Psoas muscle (tissue), 8 donors: ENCODE measurements around the gene TES. TPM values are rescaled to one million over a fixed set of nuclear protein-coding genes. Genes with fewer than 3 reads are reported as not detected.

Experiments used
- ATAC-seq, 4 donors: fragments of 200-7000 bp; cut with Tn5 transposase; one replicate each; pipeline ENCODE4 v1.9.1; 2020; ENCODE audit warnings: moderate library complexity in 3 of 4, mild to moderate bottlenecking in 2 of 4
- DNase-seq, 2 donors: peaks; one replicate each; pipeline ENCODE4 v3.0.0-alpha.2; 2020
- H3K27ac ChIP-seq: fragments of 200-600 bp; one replicate; pipeline ENCODE4 v1.8.0; 2022
- H3K27me3 ChIP-seq, 3 donors: fragments of 200-600 bp in 1 of 3; one replicate each; pipeline versions ENCODE4 v1.6.1 to v1.8.0; 2013 to 2022; ENCODE audit warnings: low read length in 2 of 3, mild to moderate bottlenecking in 2 of 3, moderate library complexity in 1 of 3; ENCODE audit not compliant: insufficient read depth in 3 of 3
- H3K36me3 ChIP-seq, 2 donors: fragments of 200-600 bp in 1 of 2; one replicate each; pipeline versions ENCODE4 v1.6.1 to v1.8.0; 2013 to 2022; ENCODE audit warnings: low read depth in 1 of 2, mild to moderate bottlenecking in 1 of 2, moderate library complexity in 1 of 2; ENCODE audit not compliant: insufficient read depth in 1 of 2
- H3K4me1 ChIP-seq: fragments of 200-600 bp; one replicate; pipeline ENCODE4 v1.8.0; 2022
- H3K4me3 ChIP-seq: fragments of 200-600 bp; one replicate; pipeline ENCODE4 v1.8.0; 2022; ENCODE audit warnings: mild to moderate bottlenecking
- H3K9me3 ChIP-seq: fragments of 200-600 bp; one replicate; pipeline ENCODE4 v1.8.0; 2022
- CTCF ChIP-seq: fragments of 200-600 bp; IDR thresholded peaks from one replicate; pipeline ENCODE4 v1.8.0; 2022; ENCODE audit warnings: antibody characterized with exemption
- WGBS, 3 donors: extraction: QIAGEN DNeasy Blood & Tissue Kit; methylation state at CpG; one replicate each; pipeline versions ENCODE4 v1.1.6 to v1.1.7; 2013; 5-methylcytosine and 5-hydroxymethylcytosine counted together
- intact Hi-C, 2 donors: fragments of 100-400 bp; cut with DNase I; formaldehyde crosslinking; loops; one replicate each; pipeline versions ENCODE4 v1.11.0 to v1.14.2; 2022
- polyA plus RNA-seq, 3 donors: library from polyadenylated mRNA; stranded (reverse); fragments of 200-250 nt; gene quantifications; one replicate each; pipeline ENCODE4 v1.2.3, GENCODE V29; 2013
- total RNA-seq, 4 donors: library from RNA; stranded (reverse); fragmentation: NEBNext Ultra II Directional in 2 of 4; extraction: Animal tissue kit (Norgen Biotek cat#: 25700) in 2 of 4; gene quantifications; one replicate each; pipeline versions ENCODE4 v1.2.1 to v1.2.4, GENCODE V29; 2021 to 2023
- donor health status: healthy with polysubstance abuse.
- donor health status: DM: no; HTN: no; CAD: no; lungs with moderate emphysema.
- donor health status: Bipolar disorder and iron deficiency.
- donor health status: healthy.
- donor health status: DM: yes; HTN: yes; CAD: no.
- donor health status: DM: no; HTN: no; CAD: no.
- donor health status: DM: no; HTN: no; CAD: no.
- donor health status: DM: yes; HTN: yes; CAD: no.

The TES gene
- total and polyA plus RNA-seq, 7 donors, result 2.9 to 8.1 (median 5.8) TPM

- intact Hi-C loops, result no loop called here
- H3K4me1 ChIP-seq, result peaks cover 18% of the 10 kb centered on the region
- H3K27ac ChIP-seq, result no peak overlapping the region
- no peaks in the 10 kb centered on the region for H3K27me3 ChIP-seq
- ATAC-seq (no peak), DNase-seq (no peak)
- no peak for TF ChIP-seq CTCF
- no peaks in the 10 kb centered on the region for H3K9me3 ChIP-seq
- H3K4me3 ChIP-seq, result no peak overlapping the region
- WGBS, 3 donors, result 93 to 100% (median 98%) methylated on average over 2 of the region's 2 CpGs
- H3K36me3 ChIP-seq, result no peaks in the 10 kb centered on the region
These were observed 21.2 kb downstream of the TES start for GRCh38 chr7:116231543-116231942.

GRCh38 chr7:116231949-116232348 is 21.6 kb downstream of the TES start:
- WGBS, 3 donors, result 31 to 48% (median 46%) methylated on average over 1 of the region's 1 CpG
- no peak for TF ChIP-seq CTCF
- DNase-seq (no peak), ATAC-seq (no peak)
- H3K27ac ChIP-seq, result no peak overlapping the region
- no peaks in the 10 kb centered on the region for H3K9me3 ChIP-seq
- H3K27me3 ChIP-seq, result no peaks in the 10 kb centered on the region
- H3K36me3 ChIP-seq, result no peaks in the 10 kb centered on the region
- no peak overlapping the region for H3K4me3 ChIP-seq
- H3K4me1 ChIP-seq, result peaks cover 18% of the 10 kb centered on the region
- intact Hi-C loops, result no loop called here

- Histone ChIP-seq H3K4me1 (peaks cover 18% of the 10 kb centered on the region), H3K27ac (no peak overlapping the region), H3K4me3 (no peak overlapping the region)
These were observed 22.0 kb downstream of the TES start for GRCh38 chr7:116232350-116232749.

GRCh38 chr7:116232920-116233319 is 22.6 kb downstream of the TES start:
- Histone ChIP-seq H3K4me3 (no peak overlapping the region), H3K36me3 (no peaks in the 10 kb centered on the region), H3K27ac (no peak overlapping the region), H3K4me1 (peaks cover 18% of the 10 kb centered on the region), H3K27me3 (no peaks in the 10 kb centered on the region), H3K9me3 (no peaks in the 10 kb centered on the region)
- 56 to 91% (median 75%) methylated on average over 1 of the region's 1 CpG for WGBS, 3 donors
- intact Hi-C loops, result no loop called here
- no peak for TF ChIP-seq CTCF
- ATAC-seq (no peak), DNase-seq (no peak)

More at GRCh38 chr7:116232350-116232749, 22.0 kb downstream of the TES start:
- ATAC-seq (no peak), DNase-seq (no peak)
- Histone ChIP-seq H3K36me3 (no peaks in the 10 kb centered on the region), H3K27me3 (no peaks in the 10 kb centered on the region), H3K9me3 (no peaks in the 10 kb centered on the region)
- no peak for TF ChIP-seq CTCF
- intact Hi-C loops, result no loop called here

- WGBS, 3 donors, result 91 to 94% (median 93%) methylated on average over 9 of the region's 9 CpGs
- Histone ChIP-seq H3K27ac (no peak overlapping the region), H3K4me1 (peaks cover 12% of the 10 kb centered on the region)
These were observed 24.3 kb downstream of the TES start for GRCh38 chr7:116234517-116235200.

More at GRCh38 chr7:116234517-116235200, 24.3 kb downstream of the TES start:
- H3K27me3 ChIP-seq, result no peaks in the 10 kb centered on the region
- H3K36me3 ChIP-seq, result no peaks in the 10 kb centered on the region
- DNase-seq (no peak), ATAC-seq (no peak)
- TF ChIP-seq CTCF, result no peak
- H3K9me3 ChIP-seq, result no peaks in the 10 kb centered on the region
- H3K4me3 ChIP-seq, result no peak overlapping the region
- intact Hi-C loops, result no loop called here
